Measurements from ENCODE around the gene COL16A1.

Gene COL16A1

DNA sequence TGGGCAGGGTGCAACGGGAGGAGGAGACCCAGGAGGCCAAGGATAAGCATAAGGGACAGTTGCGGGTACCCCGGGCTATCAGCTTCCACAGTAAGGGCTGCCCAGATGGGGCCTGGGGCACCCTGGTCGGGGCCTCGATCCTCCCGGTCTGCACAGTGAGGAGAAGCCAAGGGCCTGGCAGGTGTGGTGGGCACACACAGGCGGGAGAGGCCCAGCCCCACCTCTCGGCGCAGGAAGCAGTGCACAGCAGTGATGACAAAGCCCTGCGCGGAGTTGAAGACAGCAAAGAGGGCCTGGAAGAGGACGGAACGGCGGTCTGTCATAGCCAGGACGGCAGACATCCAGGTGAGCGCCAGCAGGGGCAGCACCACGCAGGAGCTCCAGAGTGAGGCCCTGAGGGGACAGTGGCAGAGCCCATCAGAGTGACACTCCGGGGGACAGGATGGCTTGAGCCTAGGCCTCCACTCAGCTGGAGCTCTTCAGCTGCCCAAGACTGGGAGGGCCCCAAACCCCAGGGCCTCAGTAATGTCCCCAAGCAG lies 29.0 kb upstream of the COL16A1 start:
- H3K4me3 ChIP-seq (ENCODE audit: low read depth, low read length): no peak overlapping the region
- DNase-seq (ENCODE audit: low read depth): no peak
- TF ChIP-seq, protein P1, sequence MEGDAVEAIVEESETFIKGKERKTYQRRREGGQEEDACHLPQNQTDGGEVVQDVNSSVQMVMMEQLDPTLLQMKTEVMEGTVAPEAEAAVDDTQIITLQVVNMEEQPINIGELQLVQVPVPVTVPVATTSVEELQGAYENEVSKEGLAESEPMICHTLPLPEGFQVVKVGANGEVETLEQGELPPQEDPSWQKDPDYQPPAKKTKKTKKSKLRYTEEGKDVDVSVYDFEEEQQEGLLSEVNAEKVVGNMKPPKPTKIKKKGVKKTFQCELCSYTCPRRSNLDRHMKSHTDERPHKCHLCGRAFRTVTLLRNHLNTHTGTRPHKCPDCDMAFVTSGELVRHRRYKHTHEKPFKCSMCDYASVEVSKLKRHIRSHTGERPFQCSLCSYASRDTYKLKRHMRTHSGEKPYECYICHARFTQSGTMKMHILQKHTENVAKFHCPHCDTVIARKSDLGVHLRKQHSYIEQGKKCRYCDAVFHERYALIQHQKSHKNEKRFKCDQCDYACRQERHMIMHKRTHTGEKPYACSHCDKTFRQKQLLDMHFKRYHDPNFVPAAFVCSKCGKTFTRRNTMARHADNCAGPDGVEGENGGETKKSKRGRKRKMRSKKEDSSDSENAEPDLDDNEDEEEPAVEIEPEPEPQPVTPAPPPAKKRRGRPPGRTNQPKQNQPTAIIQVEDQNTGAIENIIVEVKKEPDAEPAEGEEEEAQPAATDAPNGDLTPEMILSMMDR (IDR thresholded peaks at IDR 0.05; ENCODE audit: insufficient read depth, low read depth, low read length, missing control alignments): no peak

DNA sequence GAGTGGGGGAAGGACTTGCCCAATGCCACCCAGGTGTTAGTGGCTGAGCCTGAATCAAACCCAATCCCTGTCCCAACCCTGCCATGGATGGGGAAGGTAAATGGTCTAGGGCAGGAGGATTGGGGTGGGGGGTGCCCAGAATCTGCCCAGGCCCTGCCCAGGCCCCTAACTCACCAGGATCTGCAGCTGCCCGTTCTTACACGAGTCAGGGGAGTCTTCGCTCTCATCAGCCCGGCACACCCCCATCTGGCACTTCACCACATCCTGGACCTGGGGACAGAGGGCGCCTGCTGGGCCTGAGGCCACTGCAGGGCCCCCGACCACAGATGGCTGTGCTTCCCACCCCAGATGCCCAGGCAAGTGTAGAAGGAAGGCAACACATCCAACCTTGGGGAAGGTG lies 28.5 kb upstream of the COL16A1 start:
- DNase-seq (ENCODE audit: low read depth): no peak
- TF ChIP-seq, protein P1 (IDR thresholded peaks at IDR 0.05; ENCODE audit: insufficient read depth, low read depth, low read length, missing control alignments): no peak
- no peak overlapping the region for H3K4me3 ChIP-seq (ENCODE audit: low read depth, low read length)

DNA sequence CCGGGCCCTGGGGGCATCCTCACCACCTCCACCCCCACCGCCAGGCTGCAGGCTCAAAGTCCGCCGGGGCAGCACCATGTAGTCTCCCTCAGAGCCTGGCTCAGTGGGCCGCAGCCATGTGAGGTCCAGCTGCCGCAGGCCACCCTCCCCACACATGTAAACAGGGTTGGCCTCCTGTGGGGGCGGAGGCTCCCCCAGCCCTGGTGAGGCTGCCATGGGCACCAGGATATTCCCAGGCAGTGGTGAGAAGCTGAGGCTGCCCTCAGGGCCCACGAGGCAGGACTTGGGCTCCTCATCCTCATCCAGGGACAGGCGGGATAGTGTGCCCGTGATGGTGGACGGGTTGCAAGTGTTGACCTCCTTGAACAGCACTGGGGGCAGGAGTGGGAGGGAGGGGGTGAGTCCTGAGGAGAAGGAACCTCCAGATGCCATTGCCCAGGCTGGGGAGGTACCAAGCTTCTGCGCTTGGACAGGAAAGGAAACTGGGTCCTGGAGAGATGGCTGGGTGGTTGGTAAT lies 27.3 kb upstream of the COL16A1 start:
- no peak for DNase-seq (ENCODE audit: low read depth)
- H3K4me3 ChIP-seq (ENCODE audit: low read depth, low read length): no peak overlapping the region
- TF ChIP-seq, protein P1 (IDR thresholded peaks at IDR 0.05; ENCODE audit: insufficient read depth, low read depth, low read length, missing control alignments): no peak

DNA sequence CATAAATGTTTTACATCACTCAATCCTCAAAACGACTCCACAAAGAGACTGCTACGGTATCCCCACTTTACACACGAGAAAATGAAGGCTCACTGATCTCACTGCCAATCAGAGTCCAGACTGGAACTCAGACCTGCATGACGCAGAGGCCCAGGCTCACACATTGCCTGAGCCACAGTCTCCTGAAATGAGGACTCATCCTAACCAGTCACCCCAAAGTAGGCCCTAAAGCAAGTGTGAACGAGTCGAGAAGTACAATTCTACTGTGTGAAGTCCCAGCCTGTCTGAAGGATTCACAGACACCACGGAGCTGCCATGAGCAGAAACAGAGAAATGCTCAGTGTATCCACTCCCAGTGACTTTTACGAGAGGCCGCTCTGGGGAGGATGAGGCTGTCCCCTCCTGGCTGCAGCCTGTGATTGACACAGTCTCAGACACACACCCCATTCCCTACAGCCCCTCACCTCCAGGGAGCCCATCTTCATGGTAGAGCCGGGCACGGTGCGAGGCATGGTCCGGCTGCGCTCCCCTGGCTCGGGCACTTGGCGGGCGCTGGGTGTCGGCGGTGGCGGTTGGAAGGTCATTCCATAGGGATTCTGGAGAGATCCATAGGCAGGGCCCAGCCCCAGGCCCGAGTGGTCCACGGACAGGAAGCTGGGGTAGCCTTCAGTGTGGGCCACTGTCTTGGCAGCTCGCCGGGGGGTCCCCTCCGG lies 26.7 kb upstream of the COL16A1 start:
- no peak overlapping the region for H3K4me3 ChIP-seq (ENCODE audit: low read depth, low read length)
- TF ChIP-seq, protein P1 (IDR thresholded peaks at IDR 0.05; ENCODE audit: insufficient read depth, low read depth, low read length, missing control alignments): no peak
- DNase-seq (ENCODE audit: low read depth): no peak

DNA sequence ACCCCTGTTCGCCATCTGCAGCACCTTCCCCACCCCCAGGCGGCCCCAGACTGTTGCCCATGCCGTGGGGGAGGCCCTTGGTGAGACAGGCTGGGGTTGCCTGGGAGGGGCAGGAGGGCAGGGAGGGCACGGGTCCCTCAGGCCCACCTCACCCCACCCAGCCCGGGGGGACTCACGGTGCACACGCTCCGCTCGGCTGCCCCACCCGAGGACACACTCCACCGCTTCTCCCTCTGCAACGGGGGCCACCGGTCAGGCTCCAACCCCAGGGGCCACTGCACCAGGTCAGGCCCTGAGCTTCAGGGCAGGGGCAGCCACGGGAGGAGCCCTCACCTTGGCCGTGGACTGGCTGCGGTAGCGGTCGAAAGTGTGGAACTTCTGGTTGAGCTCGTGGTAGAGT lies 24.0 kb upstream of the COL16A1 start:
- no peak for DNase-seq (ENCODE audit: low read depth)
- H3K4me3 ChIP-seq (ENCODE audit: low read depth, low read length): no peak overlapping the region
- TF ChIP-seq, protein P1 (IDR thresholded peaks at IDR 0.05; ENCODE audit: insufficient read depth, low read depth, low read length, missing control alignments): no peak

DNA sequence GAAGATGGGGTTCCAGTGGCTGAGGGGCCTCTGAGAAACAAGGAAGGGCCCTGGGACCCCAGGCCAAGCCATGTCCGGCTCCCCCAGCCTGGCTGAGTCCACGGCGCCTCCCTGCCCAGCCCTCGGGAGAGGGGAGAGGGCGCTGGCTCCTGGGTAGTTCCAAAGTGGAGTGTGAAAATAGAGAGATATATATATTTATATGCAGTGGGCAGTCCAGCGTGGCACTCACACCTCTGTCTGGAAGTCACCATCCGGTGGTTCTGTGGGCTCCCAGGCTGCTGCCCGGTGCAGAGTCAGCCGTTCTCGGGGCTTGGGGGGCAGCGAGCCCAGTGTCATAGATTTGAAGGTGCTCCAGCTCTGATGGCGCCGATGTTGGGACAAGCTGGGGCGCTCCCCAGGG lies 23.4 kb upstream of the COL16A1 start:
- DNase-seq (ENCODE audit: low read depth): no peak
- no peak overlapping the region for H3K4me3 ChIP-seq (ENCODE audit: low read depth, low read length)
- TF ChIP-seq, protein P1 (IDR thresholded peaks at IDR 0.05; ENCODE audit: insufficient read depth, low read depth, low read length, missing control alignments): no peak
